Body of pancreas (tissue), 4 donors: ENCODE measurements around the gene EXT2.

Source experiments
- POLR2A ChIP-seq, 3 donors: fragments of 450-650 bp; IDR thresholded peaks; one replicate each; pipeline ENCODE4 v1.6.1; 2016; ENCODE audit warnings: antibody characterized with exemption in 3 of 3, mild to moderate bottlenecking in 2 of 3
- TF ChIP-seq, protein P1 (sequence below), 7 experiments: fragments of 450-650 bp in 4 of 7; fragments of 200-600 bp in 3 of 7; sonication (generic) in 3 of 7; IDR thresholded peaks; one replicate each; pipeline ENCODE4 v1.5.1; 2016 to 2019; ENCODE audit warnings: antibody characterized with exemption in 7 of 7

GRCh38 chr11:44237156-44237555, 141.7 kb downstream of the EXT2 start:
- TF ChIP-seq, protein P1, sequence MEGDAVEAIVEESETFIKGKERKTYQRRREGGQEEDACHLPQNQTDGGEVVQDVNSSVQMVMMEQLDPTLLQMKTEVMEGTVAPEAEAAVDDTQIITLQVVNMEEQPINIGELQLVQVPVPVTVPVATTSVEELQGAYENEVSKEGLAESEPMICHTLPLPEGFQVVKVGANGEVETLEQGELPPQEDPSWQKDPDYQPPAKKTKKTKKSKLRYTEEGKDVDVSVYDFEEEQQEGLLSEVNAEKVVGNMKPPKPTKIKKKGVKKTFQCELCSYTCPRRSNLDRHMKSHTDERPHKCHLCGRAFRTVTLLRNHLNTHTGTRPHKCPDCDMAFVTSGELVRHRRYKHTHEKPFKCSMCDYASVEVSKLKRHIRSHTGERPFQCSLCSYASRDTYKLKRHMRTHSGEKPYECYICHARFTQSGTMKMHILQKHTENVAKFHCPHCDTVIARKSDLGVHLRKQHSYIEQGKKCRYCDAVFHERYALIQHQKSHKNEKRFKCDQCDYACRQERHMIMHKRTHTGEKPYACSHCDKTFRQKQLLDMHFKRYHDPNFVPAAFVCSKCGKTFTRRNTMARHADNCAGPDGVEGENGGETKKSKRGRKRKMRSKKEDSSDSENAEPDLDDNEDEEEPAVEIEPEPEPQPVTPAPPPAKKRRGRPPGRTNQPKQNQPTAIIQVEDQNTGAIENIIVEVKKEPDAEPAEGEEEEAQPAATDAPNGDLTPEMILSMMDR (IDR thresholded peaks at IDR 0.05), result no peak
- no peak for TF ChIP-seq POLR2A (IDR thresholded peaks at IDR 0.05)
